Bronchial epithelial cell (primary cell): ENCODE measurements around the gene TRIM38. TPM values are rescaled to one million over a fixed set of nuclear protein-coding genes. Genes with fewer than 3 reads are reported as not detected.
A peak's percentile ranks its signal among the peaks of the same experiment; 100 is the strongest.

Source experiments
- DNase-seq: peaks from one replicate; pipeline ENCODE4 v3.0.0-alpha.2; 2010; ENCODE audit warnings: low read depth
- FAIRE-seq: peaks from 2 replicates; lab custom pipeline; 2011; peaks lifted over from hg19 to GRCh38; lab: Jason Lieb, UNC
- H3K27me3 ChIP-seq: 2 replicates; pipeline ENCODE4 v1.5.1; 2011; ENCODE audit warnings: low read length; ENCODE audit not compliant: control insufficient read depth, insufficient read depth
- H3K36me3 ChIP-seq: 2 replicates; pipeline ENCODE4 v1.5.1; 2011; ENCODE audit warnings: low read length; ENCODE audit not compliant: control insufficient read depth, insufficient read depth
- H3K4me3 ChIP-seq: 2 replicates; pipeline ENCODE4 v1.5.1; 2011; ENCODE audit warnings: mild to moderate bottlenecking, low read depth, low read length, control low read depth
- CTCF ChIP-seq: IDR thresholded peaks from 2 replicates; pipeline ENCODE4 v1.5.1; 2011; ENCODE audit warnings: mild to moderate bottlenecking, moderate library complexity, low read length, control low read depth, inconsistent platforms; ENCODE audit not compliant: insufficient read depth, severe bottlenecking
- total RNA-seq: library from RNA; depleted of rRNA; stranded (reverse); fragments of >200 nt; gene quantifications from 2 replicates; pipeline ENCODE4 v1.2.1, GENCODE V29; 2014

TRIM38 gene
- total RNA-seq, 1 donor from 2014 or later: 2.9 TPM

GRCh38 chr6:26033941-26034354 is 71.3 kb downstream of the TRIM38 start:
- DNase-seq: no peak
- no peak for TF ChIP-seq CTCF
- Histone ChIP-seq H3K36me3 (no peaks in the 10 kb centered on the region), H3K4me3 (peak overlapping the region; percentile 41), H3K27me3 (no peaks in the 10 kb centered on the region)
- no peak for FAIRE-seq

GRCh38 chr6:26034905-26035304 is 72.3 kb downstream of the TRIM38 start:
- FAIRE-seq (no peak), DNase-seq (no peak)
- H3K4me3 ChIP-seq: no peak overlapping the region
- TF ChIP-seq CTCF: no peak
- H3K36me3 ChIP-seq: no peaks in the 10 kb centered on the region
- H3K27me3 ChIP-seq: no peaks in the 10 kb centered on the region

Other genes starting within 250 kb of the TRIM38 start
- gene SLC17A4, start 208.1 kb upstream of the TRIM38 start, total RNA-seq: not detected in 2 replicates
- not detected in 2 replicates for gene SLC17A1, start 130.8 kb upstream of the TRIM38 start, total RNA-seq
- gene SLC17A3, start 88.6 kb upstream of the TRIM38 start, total RNA-seq: not detected in 2 replicates
- not detected in 2 replicates for gene SLC17A2, start 32.1 kb upstream of the TRIM38 start, total RNA-seq
- gene HFE, start 124.6 kb downstream of the TRIM38 start, total RNA-seq: 3.7 and 4.6 TPM in 2 replicates